OCI-LY1 (cell line): Measurements from ENCODE around the gene MYH7B.

Experiments
- H2AFZ ChIP-seq: fragments of 200-600 bp; sonication (generic), shearing (Covaris generic); 2 replicates; pipeline ENCODE4 v1.6.0; 2014; ENCODE audit warnings: antibody characterized with exemption, mild to moderate bottlenecking, low read length
- H3F3A ChIP-seq: fragments of 200-600 bp; sonication (generic), shearing (Covaris generic); 2 replicates; pipeline ENCODE4 v1.6.0; 2014; ENCODE audit warnings: mild to moderate bottlenecking, antibody characterized with exemption, low read length, moderate library complexity; ENCODE audit not compliant: insufficient read depth
- H3K27ac ChIP-seq: fragments of 200-600 bp; sonication (generic); 2 replicates; pipeline ENCODE4 v1.5.1; 2014; ENCODE audit warnings: low read length, mixed run types, mild to moderate bottlenecking, low read depth; ENCODE audit not compliant: poor library complexity, severe bottlenecking
- H3K27me3 ChIP-seq: fragments of 200-600 bp; sonication (generic); 2 replicates; pipeline ENCODE4 v1.6.0; 2014; ENCODE audit warnings: antibody characterized with exemption, mild to moderate bottlenecking, low read length, moderate library complexity; ENCODE audit not compliant: insufficient read depth
- H3K36me3 ChIP-seq: fragments of 200-600 bp; sonication (generic); 2 replicates; pipeline ENCODE4 v1.6.1; 2014; ENCODE audit warnings: mild to moderate bottlenecking, antibody characterized with exemption, low read length, moderate library complexity, mixed read lengths; ENCODE audit not compliant: insufficient read depth
- H3K4me1 ChIP-seq: fragments of 200-600 bp; sonication (generic); 2 replicates; pipeline ENCODE4 v1.5.1; 2014; ENCODE audit warnings: mild to moderate bottlenecking, low read length, moderate library complexity; ENCODE audit not compliant: insufficient read depth, severe bottlenecking
- H3K4me2 ChIP-seq: fragments of 200-600 bp; sonication (generic), shearing (Covaris generic); 2 replicates; pipeline ENCODE4 v1.6.1; 2014; ENCODE audit warnings: low read length
- H3K4me3 ChIP-seq: fragments of 200-600 bp; sonication (generic); 2 replicates; pipeline ENCODE4 v1.5.1; 2014; ENCODE audit warnings: low read length, low read depth, mild to moderate bottlenecking, mixed read lengths; ENCODE audit not compliant: poor library complexity, severe bottlenecking
- H3K79me2 ChIP-seq: fragments of 200-600 bp; shearing (Covaris generic); 2 replicates; pipeline ENCODE4 v1.6.1; 2016; ENCODE audit warnings: mixed run types, low read length, mixed read lengths; ENCODE audit not compliant: insufficient read depth
- H3K9ac ChIP-seq: fragments of 200-600 bp; sonication (generic), shearing (Covaris generic); 2 replicates; pipeline ENCODE4 v1.6.1; 2014; ENCODE audit warnings: mild to moderate bottlenecking, low read length, mixed read lengths
- H3K9me2 ChIP-seq: fragments of 200-600 bp; sonication (generic), shearing (Covaris generic); 2 replicates; pipeline ENCODE4 v1.6.1; 2014; ENCODE audit warnings: low read depth, mild to moderate bottlenecking, low read length, mixed read lengths
- H3K9me3 ChIP-seq: fragments of 200-600 bp; shearing (Covaris generic); 2 replicates; pipeline ENCODE4 v1.6.1; 2014; ENCODE audit warnings: low read length, mixed read lengths
- H4K20me1 ChIP-seq: fragments of 200-600 bp; sonication (generic), shearing (Covaris generic); 2 replicates; pipeline ENCODE4 v1.6.0; 2016; ENCODE audit warnings: mild to moderate bottlenecking, low read length; ENCODE audit not compliant: insufficient read depth
- CTCF ChIP-seq: fragments of 200-600 bp; sonication (generic), shearing (Covaris generic); IDR thresholded peaks from 2 replicates; pipeline ENCODE4 v1.5.1; 2017; ENCODE audit warnings: mild to moderate bottlenecking, antibody characterized with exemption, low read length, moderate library complexity, mixed read lengths
- EZH2 ChIP-seq: fragments of 200-600 bp; sonication (generic), shearing (Covaris generic); IDR thresholded peaks from 2 replicates; pipeline ENCODE4 v1.8.0; 2017; ENCODE audit warnings: borderline replicate concordance, mixed run types, mild to moderate bottlenecking, antibody characterized with exemption, low read length, moderate library complexity, mixed read lengths

MYH7B gene

GRCh38 chr20:34927736-34928135, 27.9 kb upstream of the MYH7B start:
- no peak overlapping the region for H2AFZ ChIP-seq
- no peaks in the 10 kb centered on the region for H3K27me3 ChIP-seq
- no peaks in the 10 kb centered on the region for H3K9me3 ChIP-seq
- no peaks in the 10 kb centered on the region for H3K9me2 ChIP-seq
- H3K36me3 ChIP-seq = peaks cover 28% of the 10 kb centered on the region
- H3K4me2 ChIP-seq = no peak overlapping the region
- no peak overlapping the region for H3K27ac ChIP-seq
- no peak for TF ChIP-seq CTCF
- no peak for TF ChIP-seq EZH2
- no peaks in the 10 kb centered on the region for H3F3A ChIP-seq
- no peaks in the 10 kb centered on the region for H3K4me1 ChIP-seq
- no peaks in the 10 kb centered on the region for H3K79me2 ChIP-seq
- H3K4me3 ChIP-seq = no peak overlapping the region
- no peaks in the 10 kb centered on the region for H4K20me1 ChIP-seq
- H3K9ac ChIP-seq = no peak overlapping the region

- Histone ChIP-seq H3K36me3 (peaks cover 32% of the 10 kb centered on the region), H3K79me2 (no peaks in the 10 kb centered on the region), H4K20me1 (no peaks in the 10 kb centered on the region), H3K27ac (no peak overlapping the region), H3K9me3 (no peaks in the 10 kb centered on the region), H3K4me1 (no peaks in the 10 kb centered on the region), H3K9me2 (no peaks in the 10 kb centered on the region), H3K4me2 (no peak overlapping the region), H3F3A (no peaks in the 10 kb centered on the region), H2AFZ (no peak overlapping the region), H3K27me3 (no peaks in the 10 kb centered on the region), H3K9ac (no peak overlapping the region), H3K4me3 (no peak overlapping the region)
- no peak for TF ChIP-seq EZH2
Observed at GRCh38 chr20:34928411-34928810, 27.3 kb upstream of the MYH7B start.

GRCh38 chr20:34931771-34932170, 23.9 kb upstream of the MYH7B start:
- H3K27ac ChIP-seq = no peak overlapping the region
- H3K4me1 ChIP-seq = no peaks in the 10 kb centered on the region
- H4K20me1 ChIP-seq = no peaks in the 10 kb centered on the region
- no peaks in the 10 kb centered on the region for H3F3A ChIP-seq
- H3K79me2 ChIP-seq = no peaks in the 10 kb centered on the region
- no peaks in the 10 kb centered on the region for H3K9me3 ChIP-seq
- TF ChIP-seq CTCF (no peak), EZH2 (no peak)
- H3K27me3 ChIP-seq = no peaks in the 10 kb centered on the region
- H3K9ac ChIP-seq = no peak overlapping the region
- H2AFZ ChIP-seq = no peak overlapping the region
- H3K4me3 ChIP-seq = no peak overlapping the region
- no peak overlapping the region for H3K4me2 ChIP-seq
- no peaks in the 10 kb centered on the region for H3K9me2 ChIP-seq
- peaks cover 55% of the 10 kb centered on the region for H3K36me3 ChIP-seq

GRCh38 chr20:34938466-34939163, 17.1 kb upstream of the MYH7B start:
- TF ChIP-seq CTCF = no peak
- TF ChIP-seq EZH2 = no peak
- no peak overlapping the region for H3K9ac ChIP-seq
- H3K9me3 ChIP-seq = no peaks in the 10 kb centered on the region
- H3F3A ChIP-seq = no peaks in the 10 kb centered on the region
- H3K4me3 ChIP-seq = no peak overlapping the region
- H3K4me1 ChIP-seq = peaks cover 6% of the 10 kb centered on the region
- H3K27ac ChIP-seq = peak overlapping the region; percentile 17
- peaks cover 59% of the 10 kb centered on the region for H3K36me3 ChIP-seq
- H3K27me3 ChIP-seq = no peaks in the 10 kb centered on the region
- H4K20me1 ChIP-seq = no peaks in the 10 kb centered on the region
- H3K79me2 ChIP-seq = no peaks in the 10 kb centered on the region
- H3K9me2 ChIP-seq = no peaks in the 10 kb centered on the region
- no peak overlapping the region for H2AFZ ChIP-seq
- H3K4me2 ChIP-seq = no peak overlapping the region
